NCI-H2081 treated with DMSO at 0.1 percent for 48 hours (cell line): ENCODE measurements around the gene MARK1.

Experiments used
- DNase-seq: peaks from one replicate; lab custom pipeline; 2025; lab: John Stamatoyannopoulos, UW

Gene MARK1

GRCh38 chr1:220691053-220691684 is 163.2 kb downstream of the MARK1 start:
- DNase-seq: no peak

GRCh38 chr1:220692436-220693228 is 164.7 kb downstream of the MARK1 start:
- no peak for DNase-seq

GRCh38 chr1:220694866-220695382 is 167.0 kb downstream of the MARK1 start:
- DNase-seq: no peak

- DNase-seq: no peak
Measured at GRCh38 chr1:220695426-220695825, 167.5 kb downstream of the MARK1 start.

GRCh38 chr1:220696226-220696862 is 168.4 kb downstream of the MARK1 start:
- DNase-seq: no peak

GRCh38 chr1:220696863-220697231 is 168.9 kb downstream of the MARK1 start:
- no peak for DNase-seq

- no peak for DNase-seq
Measured at GRCh38 chr1:220697326-220697725, 169.4 kb downstream of the MARK1 start.

GRCh38 chr1:220698607-220699016 is 170.7 kb downstream of the MARK1 start:
- DNase-seq: no peak

GRCh38 chr1:220699044-220699443 is 171.1 kb downstream of the MARK1 start:
- DNase-seq: no peak

GRCh38 chr1:220700556-220701179 is 172.7 kb downstream of the MARK1 start:
- no peak for DNase-seq

GRCh38 chr1:220701974-220702373 is 174.0 kb downstream of the MARK1 start:
- DNase-seq: no peak

- DNase-seq: peak; percentile 47
Measured at GRCh38 chr1:220702733-220703270, 174.9 kb downstream of the MARK1 start.

- no peak for DNase-seq
Measured at GRCh38 chr1:220703305-220703704, 175.4 kb downstream of the MARK1 start.

- no peak for DNase-seq
Measured at GRCh38 chr1:220705782-220706181, 177.8 kb downstream of the MARK1 start.

GRCh38 chr1:220706480-220706879 is 178.5 kb downstream of the MARK1 start:
- DNase-seq: no peak

- DNase-seq: no peak
Measured at GRCh38 chr1:220707160-220707559, 179.2 kb downstream of the MARK1 start.

- DNase-seq: no peak
Measured at GRCh38 chr1:220708244-220708643, 180.3 kb downstream of the MARK1 start.

- no peak for DNase-seq
Measured at GRCh38 chr1:220708936-220709801, 181.2 kb downstream of the MARK1 start.

- no peak for DNase-seq
Measured at GRCh38 chr1:220710333-220710732, 182.4 kb downstream of the MARK1 start.

GRCh38 chr1:220711056-220711809 is 183.3 kb downstream of the MARK1 start:
- no peak for DNase-seq
